Measurements from ENCODE around the gene CDH1. TPM values are rescaled to one million over a fixed set of nuclear protein-coding genes. Genes with fewer than 3 reads are reported as not detected.
A peak's percentile ranks its signal among the peaks of the same experiment; 100 is the strongest.

CDH1 gene
- total and polyA plus RNA-seq, 10 donors, result 5.2 to 35.9 (median 10.9) TPM

DNA sequence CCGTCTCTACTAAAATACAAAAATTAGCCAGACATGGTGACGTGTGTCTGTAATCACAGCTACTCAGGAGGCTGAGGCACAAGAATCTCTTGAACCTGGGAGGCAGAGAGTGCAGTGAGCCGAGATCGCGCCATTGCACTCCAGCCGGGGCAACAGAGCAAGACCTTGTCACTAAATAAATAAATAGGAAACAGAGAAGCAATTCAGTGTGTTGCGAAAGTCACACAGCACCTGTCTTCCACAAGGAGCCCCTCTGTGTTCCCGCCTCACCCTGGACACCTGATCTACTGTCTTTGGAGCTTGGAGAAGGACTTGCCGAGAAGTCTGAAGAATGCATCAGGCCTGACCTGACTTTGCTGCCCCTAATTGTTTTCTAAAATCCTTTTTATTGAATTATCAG lies 3.5 kb upstream of the CDH1 start:
- Histone ChIP-seq H3K27ac (no peak overlapping the region), H3K4me3 (no peak overlapping the region), H3K36me3 (no peaks in the 10 kb centered on the region), H3K27me3 (replicated peaks in 1 of 7) (peaks cover 0 to 64% (median 27%) of the 10 kb centered on the region in 7 donors), H3K9me3 (no peaks in the 10 kb centered on the region), H3K4me1 (peaks cover 6 to 19% (median 15%) of the 10 kb centered on the region in 6 donors)
- intact Hi-C loops (cut with DNase I; ENCODE audit: low total_unique reads), result no loop called here
- TF ChIP-seq POLR2A (IDR thresholded peaks at IDR 0.05) (no peak), POLR2AphosphoS5 (IDR thresholded peaks at IDR 0.05) (no peak)
- TF ChIP-seq, protein P1, sequence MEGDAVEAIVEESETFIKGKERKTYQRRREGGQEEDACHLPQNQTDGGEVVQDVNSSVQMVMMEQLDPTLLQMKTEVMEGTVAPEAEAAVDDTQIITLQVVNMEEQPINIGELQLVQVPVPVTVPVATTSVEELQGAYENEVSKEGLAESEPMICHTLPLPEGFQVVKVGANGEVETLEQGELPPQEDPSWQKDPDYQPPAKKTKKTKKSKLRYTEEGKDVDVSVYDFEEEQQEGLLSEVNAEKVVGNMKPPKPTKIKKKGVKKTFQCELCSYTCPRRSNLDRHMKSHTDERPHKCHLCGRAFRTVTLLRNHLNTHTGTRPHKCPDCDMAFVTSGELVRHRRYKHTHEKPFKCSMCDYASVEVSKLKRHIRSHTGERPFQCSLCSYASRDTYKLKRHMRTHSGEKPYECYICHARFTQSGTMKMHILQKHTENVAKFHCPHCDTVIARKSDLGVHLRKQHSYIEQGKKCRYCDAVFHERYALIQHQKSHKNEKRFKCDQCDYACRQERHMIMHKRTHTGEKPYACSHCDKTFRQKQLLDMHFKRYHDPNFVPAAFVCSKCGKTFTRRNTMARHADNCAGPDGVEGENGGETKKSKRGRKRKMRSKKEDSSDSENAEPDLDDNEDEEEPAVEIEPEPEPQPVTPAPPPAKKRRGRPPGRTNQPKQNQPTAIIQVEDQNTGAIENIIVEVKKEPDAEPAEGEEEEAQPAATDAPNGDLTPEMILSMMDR (IDR thresholded peaks at IDR 0.05 in 8 of 11, conservative IDR thresholded peaks at IDR 0.05 in 3 of 11), result no peak
- DNase-seq, result no peak
- WGBS, 5 donors, result 84 to 94% (median 92%) methylated on average over 9 of the region's 9 CpGs

DNA sequence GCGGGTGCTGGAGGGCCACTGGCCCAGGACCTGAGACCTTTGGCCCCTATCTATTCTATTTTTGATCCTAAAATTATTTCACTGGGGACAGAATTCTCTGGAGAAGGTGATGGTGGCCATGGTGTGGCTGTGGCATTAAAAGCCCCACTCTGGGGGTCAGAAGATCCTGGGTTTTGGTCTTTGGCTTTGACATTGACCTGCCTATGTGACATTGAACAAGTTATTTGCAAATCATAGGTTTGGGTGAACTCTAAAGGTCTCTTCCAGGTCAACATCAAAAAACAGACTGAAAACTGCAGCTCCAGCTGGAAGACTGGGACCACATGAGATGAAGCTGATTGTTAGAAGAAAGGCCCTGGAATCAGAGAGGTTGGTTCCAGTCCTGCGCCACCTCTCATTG lies 2.3 kb upstream of the CDH1 start:
- no peak overlapping the region for H3K4me3 ChIP-seq
- peaks cover 0 to 65% (median 27%) of the 10 kb centered on the region in 7 donors for H3K27me3 ChIP-seq (replicated peaks in 1 of 7)
- no peaks in the 10 kb centered on the region for H3K36me3 ChIP-seq
- no peak for TF ChIP-seq POLR2A (IDR thresholded peaks at IDR 0.05)
- TF ChIP-seq, protein P1 (IDR thresholded peaks at IDR 0.05 in 8 of 11, conservative IDR thresholded peaks at IDR 0.05 in 3 of 11), result no peak
- TF ChIP-seq POLR2AphosphoS5 (IDR thresholded peaks at IDR 0.05), result no peak
- H3K4me1 ChIP-seq, result peaks cover 6 to 21% (median 15%) of the 10 kb centered on the region in 6 donors
- no peak overlapping the region for H3K27ac ChIP-seq
- intact Hi-C loops (cut with DNase I; ENCODE audit: low total_unique reads), result no loop called here
- WGBS, 5 donors, result 82 to 97% (median 92%) methylated on average over 2 of the region's 2 CpGs
- no peaks in the 10 kb centered on the region for H3K9me3 ChIP-seq
- no peak for DNase-seq

DNA sequence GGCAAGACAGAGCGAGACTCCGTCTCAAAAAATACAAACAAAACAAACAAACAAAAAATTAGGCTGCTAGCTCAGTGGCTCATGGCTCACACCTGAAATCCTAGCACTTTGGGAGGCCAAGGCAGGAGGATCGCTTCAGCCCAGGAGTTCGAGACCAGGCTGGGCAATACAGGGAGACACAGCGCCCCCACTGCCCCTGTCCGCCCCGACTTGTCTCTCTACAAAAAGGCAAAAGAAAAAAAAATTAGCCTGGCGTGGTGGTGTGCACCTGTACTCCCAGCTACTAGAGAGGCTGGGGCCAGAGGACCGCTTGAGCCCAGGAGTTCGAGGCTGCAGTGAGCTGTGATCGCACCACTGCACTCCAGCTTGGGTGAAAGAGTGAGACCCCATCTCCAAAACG lies 531 bp upstream of the CDH1 start:
- TF ChIP-seq POLR2AphosphoS5 (IDR thresholded peaks at IDR 0.05) (no peak), POLR2A (IDR thresholded peaks at IDR 0.05) (no peak)
- TF ChIP-seq, protein P1 (IDR thresholded peaks at IDR 0.05 in 8 of 11, conservative IDR thresholded peaks at IDR 0.05 in 3 of 11), result no peak
- DNase-seq, result no peak
- no peaks in the 10 kb centered on the region for H3K9me3 ChIP-seq
- H3K27me3 ChIP-seq (replicated peaks in 1 of 7), result peaks cover 0 to 57% (median 27%) of the 10 kb centered on the region in 7 donors
- intact Hi-C loops (cut with DNase I; ENCODE audit: low total_unique reads), result no loop called here
- 91 to 94% (median 91%) methylated on average over 12 of the region's 12 CpGs for WGBS, 5 donors
- peak overlapping the region in 3 of 8 donors; percentile 30 to 58 (median 35) for H3K4me3 ChIP-seq
- no peaks in the 10 kb centered on the region for H3K36me3 ChIP-seq
- peaks cover 6 to 39% (median 25%) of the 10 kb centered on the region in 6 donors for H3K4me1 ChIP-seq
- H3K27ac ChIP-seq, result no peak overlapping the region

DNA sequence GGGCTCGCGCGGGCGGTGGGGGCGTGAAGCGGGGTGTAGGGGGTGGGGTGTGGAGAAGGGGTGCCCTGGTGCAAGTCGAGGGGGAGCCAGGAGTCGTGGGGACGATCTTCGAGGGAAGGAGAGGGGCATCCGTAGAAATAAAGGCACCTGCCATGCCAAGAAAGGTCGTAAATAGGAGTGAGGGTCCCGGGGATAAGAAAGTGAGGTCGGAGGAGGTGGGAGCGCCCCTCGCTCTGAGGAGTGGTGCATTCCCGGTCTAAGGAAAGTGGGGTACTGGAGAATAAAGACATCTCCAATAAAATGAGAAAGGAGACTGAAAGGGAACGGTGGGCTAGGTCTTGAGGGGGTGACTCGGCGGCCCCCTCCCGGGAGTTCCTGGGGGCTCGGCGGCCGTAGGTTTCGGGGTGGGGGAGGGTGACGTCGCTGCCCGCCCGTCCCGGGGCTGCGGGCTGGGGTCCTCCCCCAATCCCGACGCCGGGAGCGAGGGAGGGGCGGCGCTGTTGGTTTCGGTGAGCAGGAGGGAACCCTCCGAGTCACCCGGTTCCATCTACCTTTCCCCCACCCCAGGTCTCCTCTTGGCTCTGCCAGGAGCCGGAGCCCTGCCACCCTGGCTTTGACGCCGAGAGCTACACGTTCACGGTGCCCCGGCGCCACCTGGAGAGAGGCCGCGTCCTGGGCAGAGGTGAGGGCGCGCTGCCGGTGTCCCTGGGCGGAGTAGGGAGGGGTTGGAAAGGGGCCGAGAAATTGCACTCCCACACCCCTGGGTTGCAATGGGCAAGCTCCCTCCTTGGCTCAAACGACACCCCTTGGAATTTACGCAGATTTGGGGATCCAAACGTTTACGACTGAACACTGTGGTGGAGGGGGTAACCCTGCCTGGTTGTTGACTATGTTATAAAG lies 888 bp downstream of the CDH1 start:
- Histone ChIP-seq H3K27ac (peak overlapping the region in 2 of 8 donors; percentile 46 to 54), H3K4me1 (peaks cover 6 to 44% (median 25%) of the 10 kb centered on the region in 6 donors), H3K4me3 (peak overlapping the region in 6 of 8 donors; percentile 16 to 58 (median 32)), H3K27me3 (replicated peaks in 1 of 7) (peaks cover 0 to 48% (median 27%) of the 10 kb centered on the region in 7 donors), H3K36me3 (no peaks in the 10 kb centered on the region), H3K9me3 (no peaks in the 10 kb centered on the region)
- DNase-seq, result peak; percentile 72
- intact Hi-C loops (cut with DNase I; ENCODE audit: low total_unique reads), result no loop called here
- TF ChIP-seq, protein P1 (IDR thresholded peaks at IDR 0.05 in 8 of 11, conservative IDR thresholded peaks at IDR 0.05 in 3 of 11), result no peak
- no peak for TF ChIP-seq POLR2AphosphoS5 (IDR thresholded peaks at IDR 0.05)
- no peak for TF ChIP-seq POLR2A (IDR thresholded peaks at IDR 0.05)
- WGBS, 5 donors, result 11 to 24% (median 22%) methylated on average over 43 to 58 of the region's 58 CpGs

Measured in spleen (tissue), 11 donors.